GM23248 (cell line): ENCODE measurements around the gene EXD3.

ENCODE experiments used
- EZH2 ChIP-seq: fragments of 200-600 bp; sonication (generic); IDR thresholded peaks from 2 replicates; pipeline ENCODE4 v1.6.1; 2018; ENCODE audit warnings: antibody characterized with exemption, mild to moderate bottlenecking; ENCODE audit not compliant: insufficient read depth, poor library complexity, severe bottlenecking
- EZH2phosphoT487 ChIP-seq: fragments of 200-600 bp; sonication (generic); IDR thresholded peaks from 2 replicates; pipeline ENCODE4 v1.6.1; 2018; ENCODE audit warnings: antibody characterized with exemption, moderate library complexity, mild to moderate bottlenecking, low read depth; ENCODE audit not compliant: insufficient read depth

- no peak for TF ChIP-seq EZH2
- TF ChIP-seq EZH2phosphoT487, result no peak
These were observed 16.7 kb downstream of the EXD3 start for GRCh38 chr9:137406085-137406760.
